ENCODE data around the gene SKIDA1. TPM values are rescaled to one million over a fixed set of nuclear protein-coding genes. Genes with fewer than 3 reads are reported as not detected.

The SKIDA1 gene
- total and polyA plus RNA-seq, 4 experiments from 2014 or later: 0.13 to 0.94 (median 0.56) TPM

- no peaks in the 10 kb centered on the region for H3K9me3 ChIP-seq (ENCODE audit: control insufficient read depth in 1 of 2, low read length in 2 of 2)
- Mint-ChIP-seq H3K4me3 (no peak overlapping the region), H3K36me3 (no peaks in the 10 kb centered on the region), H3K4me1 (no peaks in the 10 kb centered on the region), H3K27me3 (peaks cover 4 to 6% of the 10 kb centered on the region in 2 donors), H3K9me3 (peaks cover 0 to 5% (median under 1%) of the 10 kb centered on the region in 8 donors), H3K27ac (no peak overlapping the region)
- H3K27me3 ChIP-seq (ENCODE audit: insufficient read depth, low read length): no peaks in the 10 kb centered on the region
- no peak overlapping the region for H3K27ac ChIP-seq (ENCODE audit: low read depth, low read length)
- CTCF ChIA-PET (ENCODE audit: partially characterized antibody): interaction anchor here (1.5 kb wide), 1 partner anchor 13 kb away, joined by 3 read pairs; no protein-coding TSS in a partner anchor
- DNase-seq: no peak
- no peak overlapping the region for H3K4me3 ChIP-seq (ENCODE audit: low read length in 2 of 2)
- intact Hi-C loops (cut with micrococcal nuclease): no loop called here
- POLR2A ChIA-PET (ENCODE audit: partially characterized antibody): interaction anchor here (0.7 kb wide), 1 partner anchor 9 kb away, joined by 3 read pairs; no protein-coding TSS in a partner anchor
- no peaks in the 10 kb centered on the region for H3K36me3 ChIP-seq (ENCODE audit: insufficient read depth, low read length)
- H3K4me1 ChIP-seq (ENCODE audit: insufficient read depth, low read length): no peaks in the 10 kb centered on the region
Observed at GRCh38 chr10:21482821-21483220, 42.7 kb downstream of the SKIDA1 start.

- ChIA-PET POLR2A (ENCODE audit: partially characterized antibody) (no interaction called here), CTCF (ENCODE audit: partially characterized antibody) (no interaction called here)
- DNase-seq: no peak
- no peaks in the 10 kb centered on the region for H3K4me1 Mint-ChIP-seq
- Histone ChIP-seq H3K27ac (ENCODE audit: low read depth, low read length) (no peak overlapping the region), H3K4me1 (ENCODE audit: insufficient read depth, low read length) (no peaks in the 10 kb centered on the region), H3K4me3 (ENCODE audit: low read length in 2 of 2) (no peak overlapping the region), H3K9me3 (ENCODE audit: control insufficient read depth in 1 of 2, low read length in 2 of 2) (no peaks in the 10 kb centered on the region), H3K27me3 (ENCODE audit: insufficient read depth, low read length) (no peaks in the 10 kb centered on the region), H3K36me3 (ENCODE audit: insufficient read depth, low read length) (no peaks in the 10 kb centered on the region)
- H3K4me3 Mint-ChIP-seq: no peak overlapping the region
- H3K27me3 Mint-ChIP-seq: peaks cover 0 to 4% of the 10 kb centered on the region in 2 donors
- peaks cover 0 to 5% (median under 1%) of the 10 kb centered on the region in 8 donors for H3K9me3 Mint-ChIP-seq
- no peaks in the 10 kb centered on the region for H3K36me3 Mint-ChIP-seq
- H3K27ac Mint-ChIP-seq: no peak overlapping the region
- intact Hi-C loops (cut with micrococcal nuclease): no loop called here
Observed at GRCh38 chr10:21481407-21481806, 44.1 kb downstream of the SKIDA1 start.

- Histone ChIP-seq H3K36me3 (ENCODE audit: insufficient read depth, low read length) (no peaks in the 10 kb centered on the region), H3K4me1 (ENCODE audit: insufficient read depth, low read length) (no peaks in the 10 kb centered on the region), H3K27ac (ENCODE audit: low read depth, low read length) (no peak overlapping the region), H3K9me3 (ENCODE audit: control insufficient read depth in 1 of 2, low read length in 2 of 2) (no peaks in the 10 kb centered on the region), H3K4me3 (ENCODE audit: low read length in 2 of 2) (no peak overlapping the region), H3K27me3 (ENCODE audit: insufficient read depth, low read length) (no peaks in the 10 kb centered on the region)
- ChIA-PET POLR2A (ENCODE audit: partially characterized antibody) (no interaction called here), CTCF (ENCODE audit: partially characterized antibody) (no interaction called here)
- Mint-ChIP-seq H3K4me1 (no peaks in the 10 kb centered on the region), H3K27ac (no peak overlapping the region), H3K36me3 (no peaks in the 10 kb centered on the region), H3K9me3 (peaks cover 0 to 5% (median under 1%) of the 10 kb centered on the region in 8 donors), H3K4me3 (no peak overlapping the region), H3K27me3 (peaks cover 3 to 4% of the 10 kb centered on the region in 2 donors)
- intact Hi-C loops (cut with micrococcal nuclease): no loop called here
- DNase-seq: no peak
Observed at GRCh38 chr10:21479570-21480315, 45.7 kb downstream of the SKIDA1 start.

GRCh38 chr10:21475393-21475792, 50.1 kb downstream of the SKIDA1 start:
- H3K36me3 ChIP-seq (ENCODE audit: insufficient read depth, low read length): no peaks in the 10 kb centered on the region
- DNase-seq: no peak
- peaks cover 7% of the 10 kb centered on the region in 2 donors for H3K27me3 Mint-ChIP-seq
- H3K27ac Mint-ChIP-seq: no peak overlapping the region
- H3K4me3 Mint-ChIP-seq: no peak overlapping the region
- H3K4me1 Mint-ChIP-seq: no peaks in the 10 kb centered on the region
- no peak overlapping the region for H3K4me3 ChIP-seq (ENCODE audit: low read length in 2 of 2)
- H3K36me3 Mint-ChIP-seq: no peaks in the 10 kb centered on the region
- intact Hi-C loops (cut with micrococcal nuclease): no loop called here
- no peaks in the 10 kb centered on the region for H3K27me3 ChIP-seq (ENCODE audit: insufficient read depth, low read length)
- H3K9me3 Mint-ChIP-seq: peaks cover 0 to 5% (median 0%) of the 10 kb centered on the region in 8 donors
- no peaks in the 10 kb centered on the region for H3K9me3 ChIP-seq (ENCODE audit: control insufficient read depth in 1 of 2, low read length in 2 of 2)
- POLR2A ChIA-PET (ENCODE audit: partially characterized antibody): no interaction called here
- CTCF ChIA-PET (ENCODE audit: partially characterized antibody): no interaction called here
- H3K27ac ChIP-seq (ENCODE audit: low read depth, low read length): no peak overlapping the region
- no peaks in the 10 kb centered on the region for H3K4me1 ChIP-seq (ENCODE audit: insufficient read depth, low read length)

GRCh38 chr10:21473541-21473940, 51.9 kb downstream of the SKIDA1 start:
- no peak for DNase-seq
- H3K9me3 Mint-ChIP-seq: peaks cover 0 to under 1% (median 0%) of the 10 kb centered on the region in 8 donors
- no peaks in the 10 kb centered on the region for H3K4me1 Mint-ChIP-seq
- no peaks in the 10 kb centered on the region for H3K36me3 ChIP-seq (ENCODE audit: insufficient read depth, low read length)
- H3K4me3 Mint-ChIP-seq: no peak overlapping the region
- H3K27me3 Mint-ChIP-seq: peaks cover 5 to 7% of the 10 kb centered on the region in 2 donors
- no peak overlapping the region for H3K27ac Mint-ChIP-seq
- no peaks in the 10 kb centered on the region for H3K36me3 Mint-ChIP-seq
- no peaks in the 10 kb centered on the region for H3K9me3 ChIP-seq (ENCODE audit: control insufficient read depth in 1 of 2, low read length in 2 of 2)
- POLR2A ChIA-PET (ENCODE audit: partially characterized antibody): no interaction called here
- H3K27me3 ChIP-seq (ENCODE audit: insufficient read depth, low read length): no peaks in the 10 kb centered on the region
- H3K27ac ChIP-seq (ENCODE audit: low read depth, low read length): no peak overlapping the region
- intact Hi-C loops (cut with micrococcal nuclease): no loop called here
- CTCF ChIA-PET (ENCODE audit: partially characterized antibody): no interaction called here
- no peaks in the 10 kb centered on the region for H3K4me1 ChIP-seq (ENCODE audit: insufficient read depth, low read length)
- H3K4me3 ChIP-seq (ENCODE audit: low read length in 2 of 2): no peak overlapping the region

GRCh38 chr10:21473135-21473534, 52.3 kb downstream of the SKIDA1 start:
- ChIA-PET POLR2A (ENCODE audit: partially characterized antibody) (no interaction called here), CTCF (ENCODE audit: partially characterized antibody) (no interaction called here)
- Histone ChIP-seq H3K9me3 (ENCODE audit: control insufficient read depth in 1 of 2, low read length in 2 of 2) (no peaks in the 10 kb centered on the region), H3K4me3 (ENCODE audit: low read length in 2 of 2) (no peak overlapping the region), H3K36me3 (ENCODE audit: insufficient read depth, low read length) (no peaks in the 10 kb centered on the region), H3K4me1 (ENCODE audit: insufficient read depth, low read length) (no peaks in the 10 kb centered on the region), H3K27me3 (ENCODE audit: insufficient read depth, low read length) (no peaks in the 10 kb centered on the region), H3K27ac (ENCODE audit: low read depth, low read length) (no peak overlapping the region)
- intact Hi-C loops (cut with micrococcal nuclease): no loop called here
- no peaks in the 10 kb centered on the region for H3K36me3 Mint-ChIP-seq
- no peaks in the 10 kb centered on the region for H3K4me1 Mint-ChIP-seq
- H3K27ac Mint-ChIP-seq: no peak overlapping the region
- no peak overlapping the region for H3K4me3 Mint-ChIP-seq
- peaks cover 5 to 7% of the 10 kb centered on the region in 2 donors for H3K27me3 Mint-ChIP-seq
- H3K9me3 Mint-ChIP-seq: no peaks in the 10 kb centered on the region
- DNase-seq: no peak

GRCh38 chr10:21468086-21468485, 57.4 kb downstream of the SKIDA1 start:
- intact Hi-C loops (cut with micrococcal nuclease): no loop called here
- H3K27ac ChIP-seq (ENCODE audit: low read depth, low read length): no peak overlapping the region
- no peaks in the 10 kb centered on the region for H3K4me1 ChIP-seq (ENCODE audit: insufficient read depth, low read length)
- no peaks in the 10 kb centered on the region for H3K36me3 ChIP-seq (ENCODE audit: insufficient read depth, low read length)
- no peaks in the 10 kb centered on the region for H3K9me3 ChIP-seq (ENCODE audit: control insufficient read depth in 1 of 2, low read length in 2 of 2)
- no peaks in the 10 kb centered on the region for H3K36me3 Mint-ChIP-seq
- H3K4me3 ChIP-seq (ENCODE audit: low read length in 2 of 2): no peak overlapping the region
- DNase-seq: no peak
- H3K9me3 Mint-ChIP-seq: no peaks in the 10 kb centered on the region
- ChIA-PET CTCF (ENCODE audit: partially characterized antibody) (no interaction called here), POLR2A (ENCODE audit: partially characterized antibody) (no interaction called here)
- H3K4me3 Mint-ChIP-seq: no peak overlapping the region
- H3K27me3 ChIP-seq (ENCODE audit: insufficient read depth, low read length): no peaks in the 10 kb centered on the region
- no peak overlapping the region for H3K27ac Mint-ChIP-seq
- peaks cover 2 to 6% of the 10 kb centered on the region in 2 donors for H3K27me3 Mint-ChIP-seq
- no peaks in the 10 kb centered on the region for H3K4me1 Mint-ChIP-seq
